GM21360 (cell line): ENCODE data around the gene ESPNL.

ENCODE experiments used
- ATAC-seq: cut with Tn5 transposase; IDR thresholded peaks from one replicate; pipeline ENCODE4 v1.9.1; 2021; ENCODE audit warnings: mild to moderate bottlenecking, moderate library complexity; ENCODE audit not compliant: unreplicated experiment

Gene ESPNL

DNA sequence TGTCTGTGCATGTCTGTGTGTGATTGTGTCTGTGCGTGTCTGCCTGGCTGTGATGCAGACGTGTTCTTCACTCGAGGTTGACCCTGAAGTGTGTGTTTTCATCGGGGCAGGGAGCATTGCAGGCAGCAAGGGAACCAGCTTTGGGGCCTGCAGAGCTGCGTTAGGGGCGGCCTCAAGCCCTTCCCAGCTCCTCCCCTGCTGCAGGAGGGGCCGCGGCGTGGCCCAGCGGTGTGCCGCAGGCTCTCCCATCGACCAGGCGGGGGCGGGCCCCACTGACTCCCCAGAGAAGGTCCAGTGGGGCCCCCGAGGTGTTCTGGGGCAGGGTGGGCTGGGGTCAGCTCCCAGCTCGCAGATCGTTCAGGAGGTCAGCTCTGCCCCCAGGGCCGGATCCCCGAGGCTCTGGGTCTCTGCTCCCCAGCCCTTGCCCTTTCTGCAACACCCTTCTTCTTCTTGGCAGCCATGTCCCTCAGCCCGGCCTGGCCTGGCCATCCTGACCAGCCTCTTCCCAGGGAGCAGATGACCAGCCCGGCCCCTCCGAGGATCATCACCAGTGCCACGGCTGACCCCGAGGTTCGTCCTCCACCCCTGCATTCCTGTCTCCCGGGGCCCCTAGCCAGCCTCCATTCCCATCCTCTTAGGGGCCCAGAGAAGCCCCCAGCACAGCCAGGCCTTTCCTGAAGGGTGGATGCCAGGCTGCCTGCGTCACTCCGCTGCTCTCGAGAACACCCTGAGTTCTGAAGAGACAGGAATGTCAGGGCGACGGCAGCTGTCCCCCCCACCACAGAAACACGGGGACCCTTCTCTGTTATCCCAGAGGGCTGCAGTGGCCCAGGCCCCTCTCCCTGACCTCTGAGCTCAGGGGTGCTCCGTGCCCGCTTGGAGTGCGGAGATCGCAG lies 27.3 kb downstream of the ESPNL start:
- ATAC-seq: no peak

GRCh38 chr2:238128061-238128440 lies 27.9 kb downstream of the ESPNL start:
- ATAC-seq: no peak

DNA sequence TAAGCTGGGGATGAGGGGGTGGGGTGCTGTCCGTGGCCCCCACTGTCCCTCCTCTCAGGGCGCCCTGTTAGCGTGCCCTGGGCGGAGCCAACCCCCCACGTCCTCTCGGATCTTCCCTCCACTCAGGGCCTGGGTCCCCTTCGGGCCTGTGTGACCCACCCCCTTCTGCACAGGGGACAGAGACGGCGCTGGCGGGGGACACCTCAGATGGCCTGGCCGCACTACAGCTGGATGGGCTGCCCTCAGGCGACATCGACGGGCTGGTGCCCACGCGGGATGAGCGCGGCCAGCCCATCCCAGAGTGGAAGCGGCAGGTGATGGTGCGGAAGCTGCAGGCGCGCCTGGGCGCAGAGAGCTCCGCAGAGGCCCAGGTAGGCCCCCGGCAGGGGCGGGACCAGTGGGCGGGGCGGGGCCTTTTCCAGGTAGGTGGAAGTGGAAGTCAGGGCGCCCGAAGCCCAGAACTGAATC lies 28.4 kb downstream of the ESPNL start:
- no peak for ATAC-seq

DNA sequence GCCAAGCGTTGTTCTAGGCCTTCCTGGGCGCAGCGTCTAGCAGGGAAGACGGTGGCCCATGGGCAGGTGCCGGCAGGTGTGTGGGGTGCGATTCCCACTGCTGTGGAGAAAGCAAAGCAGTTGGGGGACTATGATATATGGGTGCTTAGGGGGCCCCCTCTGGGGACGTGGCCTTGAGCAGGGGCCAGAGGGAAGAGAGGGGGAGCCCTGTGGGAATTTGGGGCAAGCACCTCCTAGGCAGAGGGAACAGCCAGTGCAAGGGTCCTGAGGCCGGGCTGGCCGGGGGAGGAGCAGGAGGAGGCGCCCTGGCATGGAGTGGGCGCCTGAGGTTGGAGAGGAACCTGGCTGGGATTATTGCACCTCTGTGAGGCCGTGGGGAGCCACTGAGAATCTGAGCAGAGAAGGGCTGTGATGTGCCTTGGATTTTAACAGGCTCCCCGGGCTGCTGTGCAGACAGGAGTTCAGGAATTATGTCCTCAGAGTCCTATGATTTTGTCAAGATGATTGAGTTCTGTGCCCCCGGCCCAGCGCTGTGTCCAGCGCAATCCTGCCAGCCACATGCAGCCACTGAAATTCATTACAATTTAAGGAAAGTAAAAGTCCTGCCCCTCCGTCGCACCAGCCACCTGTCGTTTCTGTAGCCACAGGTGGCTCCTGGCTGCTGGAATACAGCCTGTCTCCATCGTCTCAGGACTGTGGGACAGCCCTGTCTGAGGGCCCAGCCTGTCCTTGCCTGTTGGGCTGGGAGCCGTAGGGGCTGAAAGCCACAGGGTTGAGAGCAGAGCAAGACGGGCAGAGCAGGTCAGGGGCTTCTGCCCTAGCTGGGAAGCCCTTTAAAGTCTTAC lies 29.2 kb downstream of the ESPNL start:
- ATAC-seq: no peak

DNA sequence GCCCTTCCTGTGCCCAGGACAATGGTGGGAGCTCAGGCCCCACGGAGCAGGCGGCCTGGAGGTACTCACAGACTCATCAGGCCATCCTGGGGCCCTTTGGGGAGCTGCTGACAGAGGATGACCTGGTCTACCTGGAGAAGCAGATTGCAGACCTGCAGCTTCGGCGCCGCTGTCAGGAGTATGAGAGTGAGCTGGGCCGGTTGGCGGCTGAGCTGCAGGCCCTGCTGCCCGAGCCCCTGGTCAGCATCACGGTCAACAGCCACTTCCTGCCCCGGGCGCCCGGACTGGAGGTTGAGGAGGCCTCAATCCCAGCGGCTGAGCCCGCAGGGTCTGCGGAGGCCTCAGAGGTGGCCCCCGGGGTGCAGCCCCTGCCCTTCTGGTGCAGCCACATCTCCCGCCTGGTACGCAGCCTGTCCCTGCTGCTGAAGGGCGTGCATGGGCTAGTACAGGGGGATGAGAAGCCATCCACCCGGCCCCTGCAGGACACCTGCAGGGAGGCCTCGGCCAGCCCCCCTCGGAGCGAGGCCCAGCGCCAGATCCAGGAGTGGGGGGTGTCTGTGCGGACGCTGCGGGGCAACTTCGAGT lies 30.1 kb downstream of the ESPNL start:
- no peak for ATAC-seq

DNA sequence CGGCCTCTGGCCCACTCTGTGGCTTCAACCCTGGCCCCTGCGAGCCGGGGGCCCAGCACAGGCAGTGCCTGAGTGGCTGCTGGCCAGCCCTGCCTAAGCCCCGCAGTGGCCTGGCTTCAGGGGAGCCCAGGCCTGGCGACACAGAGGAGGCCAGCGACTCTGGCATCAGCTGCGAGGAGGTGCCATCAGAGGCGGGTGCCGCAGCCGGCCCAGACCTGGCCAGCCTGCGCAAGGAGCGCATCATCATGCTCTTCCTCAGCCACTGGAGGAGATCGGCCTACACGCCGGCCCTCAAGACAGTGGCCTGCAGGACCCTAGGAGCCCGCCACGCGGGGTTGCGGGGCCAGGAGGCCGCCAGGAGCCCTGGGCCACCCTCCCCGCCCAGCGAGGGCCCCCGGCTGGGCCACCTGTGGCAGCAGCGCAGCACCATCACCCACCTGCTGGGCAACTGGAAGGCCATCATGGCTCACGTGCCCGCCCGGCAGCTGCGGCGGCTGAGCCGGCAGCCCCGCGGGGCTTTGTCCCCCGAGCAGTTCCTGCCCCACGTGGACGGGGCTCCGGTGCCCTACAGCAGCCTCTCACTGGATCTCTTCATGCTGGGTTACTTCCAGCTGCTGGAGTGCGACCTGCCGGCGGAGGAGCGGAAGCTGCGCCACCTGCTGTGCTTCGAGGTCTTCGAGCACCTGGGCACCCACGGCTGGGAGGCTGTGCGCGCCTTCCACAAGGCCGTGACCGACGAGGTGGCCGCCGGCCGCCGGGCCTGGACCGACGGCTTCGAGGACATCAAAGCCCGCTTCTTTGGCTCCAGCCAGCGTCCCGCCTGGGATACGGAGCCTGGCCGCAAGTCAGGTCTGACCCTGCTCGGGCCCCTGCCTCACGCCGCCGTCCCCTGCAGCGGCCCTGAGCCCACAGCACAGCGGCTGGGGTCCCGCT lies 30.8 kb downstream of the ESPNL start:
- no peak for ATAC-seq

DNA sequence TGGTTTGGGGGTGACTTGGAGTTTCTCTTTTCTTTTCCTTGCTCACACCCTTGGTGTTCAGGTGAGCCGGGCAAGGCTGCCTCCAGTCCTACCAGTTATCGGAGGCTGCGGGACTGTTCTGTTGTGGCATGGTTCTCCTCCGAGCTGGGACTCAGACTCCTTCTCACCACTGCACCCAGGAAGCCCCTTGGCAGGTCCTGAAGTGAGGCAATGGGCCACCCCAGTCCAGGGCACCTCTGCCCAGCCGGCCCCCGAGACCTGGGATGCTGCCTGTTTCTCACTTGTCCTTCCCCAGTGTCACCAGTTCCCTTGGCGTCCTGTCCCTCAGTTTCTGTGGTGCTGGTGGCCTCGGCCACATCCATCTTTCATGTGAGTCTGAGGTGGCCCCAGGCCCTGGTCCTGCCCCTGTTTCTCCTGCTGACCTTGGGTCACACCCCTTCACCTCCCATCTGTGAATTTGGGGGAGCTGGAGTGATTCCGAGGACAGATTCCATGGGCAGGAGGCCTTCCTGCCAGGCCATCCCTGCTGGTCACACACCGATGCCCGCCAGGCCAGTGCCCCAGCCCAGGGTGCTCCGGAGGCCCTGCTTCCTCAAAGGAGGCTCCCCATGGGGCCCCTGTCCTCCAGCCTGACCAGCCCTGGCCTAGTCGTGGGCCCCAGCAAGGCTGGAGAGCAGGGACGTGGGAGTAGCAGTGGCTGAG lies 31.8 kb downstream of the ESPNL start:
- ATAC-seq: no peak

DNA sequence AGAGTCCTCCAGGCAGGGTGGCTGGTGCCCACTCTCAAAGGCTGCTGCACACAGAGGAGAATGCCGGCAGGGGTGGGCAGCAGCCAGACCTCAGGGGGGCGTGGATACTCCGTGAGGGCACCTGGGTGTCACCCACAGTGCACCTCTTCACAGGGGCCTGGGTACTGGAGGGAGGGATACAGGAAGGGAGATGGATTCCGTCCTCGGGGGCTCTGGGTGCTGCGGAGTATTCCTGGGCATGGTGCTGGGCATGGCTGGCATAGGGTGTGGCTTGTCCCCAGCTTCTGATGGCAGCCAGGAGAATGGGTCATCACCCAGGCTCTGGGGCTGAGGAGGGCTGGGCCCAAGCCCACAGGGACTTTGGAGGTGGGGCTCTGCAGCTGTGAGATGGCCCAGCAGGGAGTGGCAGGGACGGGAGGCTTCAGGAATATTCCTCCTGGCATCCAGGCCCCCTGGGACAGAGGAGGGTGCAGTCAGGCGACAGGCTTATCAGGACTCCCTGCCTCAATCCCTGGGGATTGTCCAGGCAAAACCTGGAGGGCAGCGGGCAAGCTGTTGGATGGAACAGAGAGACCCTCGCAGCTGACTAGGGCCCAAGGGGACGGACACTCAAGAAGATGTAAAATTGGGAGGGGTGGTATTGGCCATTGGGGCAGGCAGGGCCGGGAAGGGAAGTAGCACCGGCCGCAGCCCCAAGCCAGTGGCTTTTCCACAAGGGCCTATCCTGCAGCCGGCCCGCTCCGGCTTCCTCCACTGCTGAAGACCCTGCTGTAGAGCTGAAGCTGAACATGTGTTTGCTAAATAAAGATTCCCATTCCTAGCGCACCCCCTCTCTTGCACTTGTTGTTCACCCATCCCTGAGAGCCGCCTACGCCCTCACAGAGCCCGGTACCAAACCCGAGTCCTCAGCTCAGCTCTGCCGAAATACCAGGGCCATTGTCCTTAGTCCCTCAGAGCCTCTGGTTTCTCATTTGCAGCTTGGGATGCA lies 32.6 kb downstream of the ESPNL start:
- no peak for ATAC-seq

GRCh38 chr2:238133499-238134392 lies 33.6 kb downstream of the ESPNL start:
- no peak for ATAC-seq

- no peak for ATAC-seq
Measured at GRCh38 chr2:238134393-238134785, 34.2 kb downstream of the ESPNL start.

DNA sequence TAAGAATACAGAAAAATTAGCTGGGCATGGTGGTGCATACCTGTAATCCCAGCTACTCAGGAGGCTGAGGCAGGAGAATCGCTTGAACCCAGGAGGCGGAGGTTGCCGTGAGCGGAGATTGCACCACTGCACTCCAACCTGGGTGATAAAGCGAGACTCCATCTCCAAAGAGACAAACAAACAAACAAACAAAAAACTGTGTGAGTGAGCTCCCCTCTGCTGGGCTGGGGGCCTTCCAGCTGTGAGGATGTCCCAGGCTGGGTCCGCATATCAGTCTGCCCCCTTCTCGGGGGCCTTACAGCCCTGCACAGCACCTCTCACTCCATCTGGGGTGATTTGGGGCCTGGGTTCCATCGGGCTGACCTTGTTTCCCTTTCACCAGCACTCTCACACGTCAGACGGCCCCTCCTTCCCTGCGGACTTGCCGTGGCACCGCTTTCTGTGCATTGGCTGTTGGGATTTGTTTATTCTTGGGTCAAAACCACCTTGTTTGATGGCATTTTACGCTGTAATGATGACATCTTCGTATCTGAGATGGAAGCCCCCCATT lies 35.5 kb downstream of the ESPNL start:
- ATAC-seq: no peak

- ATAC-seq: no peak
Measured at GRCh38 chr2:238136820-238137537, 36.8 kb downstream of the ESPNL start.

- no peak for ATAC-seq
Measured at GRCh38 chr2:238137885-238138284, 37.7 kb downstream of the ESPNL start.

DNA sequence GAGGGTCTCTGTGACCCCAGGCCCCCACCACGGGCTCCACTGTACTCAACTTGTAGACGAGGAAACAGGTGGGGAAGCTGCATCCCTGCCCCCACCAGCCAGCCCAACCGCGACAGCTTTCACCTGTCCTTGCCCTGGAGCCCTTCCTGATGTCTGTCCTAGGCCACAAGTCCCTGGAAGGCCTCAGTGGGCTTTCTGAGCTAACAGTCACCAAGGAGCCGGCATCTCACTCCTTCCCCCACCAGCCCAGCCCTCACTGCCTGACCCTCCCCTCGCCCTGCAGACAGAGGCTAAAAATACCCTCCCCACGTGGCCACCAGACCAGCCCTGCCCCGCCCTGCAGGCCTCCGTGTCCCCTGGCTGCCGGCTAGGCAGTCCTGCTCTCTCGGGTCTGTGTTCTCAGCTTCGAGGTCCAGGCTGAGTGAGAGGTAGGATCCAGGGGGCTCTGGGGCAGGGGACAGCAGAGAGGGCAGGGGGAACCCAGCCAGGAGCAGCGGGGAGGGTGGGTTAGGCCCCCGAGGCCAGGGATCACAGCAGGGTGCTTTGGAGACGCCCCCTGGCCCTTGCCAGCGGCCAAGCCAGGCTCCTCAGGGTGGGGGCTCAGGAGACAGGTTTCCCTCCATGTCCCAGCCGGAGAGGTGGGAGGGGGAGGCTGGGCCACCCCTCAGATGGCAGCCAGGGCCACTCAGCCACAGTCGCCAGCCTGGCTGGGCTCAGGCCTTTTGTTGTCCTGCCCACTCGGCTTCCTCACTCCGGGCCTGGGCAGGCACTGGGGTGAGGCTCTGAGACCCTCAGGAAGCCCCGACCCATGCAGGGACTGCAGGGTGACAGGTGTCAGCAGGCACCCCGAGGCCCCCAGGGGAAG lies 38.4 kb downstream of the ESPNL start, which contains the start of gene KLHL30:
KLHL30 (plus strand) TSS at position 338 of the 865 bp plus-strand sequence. CDS start 2,087 bp downstream, outside the sequence.
- no peak for ATAC-seq

DNA sequence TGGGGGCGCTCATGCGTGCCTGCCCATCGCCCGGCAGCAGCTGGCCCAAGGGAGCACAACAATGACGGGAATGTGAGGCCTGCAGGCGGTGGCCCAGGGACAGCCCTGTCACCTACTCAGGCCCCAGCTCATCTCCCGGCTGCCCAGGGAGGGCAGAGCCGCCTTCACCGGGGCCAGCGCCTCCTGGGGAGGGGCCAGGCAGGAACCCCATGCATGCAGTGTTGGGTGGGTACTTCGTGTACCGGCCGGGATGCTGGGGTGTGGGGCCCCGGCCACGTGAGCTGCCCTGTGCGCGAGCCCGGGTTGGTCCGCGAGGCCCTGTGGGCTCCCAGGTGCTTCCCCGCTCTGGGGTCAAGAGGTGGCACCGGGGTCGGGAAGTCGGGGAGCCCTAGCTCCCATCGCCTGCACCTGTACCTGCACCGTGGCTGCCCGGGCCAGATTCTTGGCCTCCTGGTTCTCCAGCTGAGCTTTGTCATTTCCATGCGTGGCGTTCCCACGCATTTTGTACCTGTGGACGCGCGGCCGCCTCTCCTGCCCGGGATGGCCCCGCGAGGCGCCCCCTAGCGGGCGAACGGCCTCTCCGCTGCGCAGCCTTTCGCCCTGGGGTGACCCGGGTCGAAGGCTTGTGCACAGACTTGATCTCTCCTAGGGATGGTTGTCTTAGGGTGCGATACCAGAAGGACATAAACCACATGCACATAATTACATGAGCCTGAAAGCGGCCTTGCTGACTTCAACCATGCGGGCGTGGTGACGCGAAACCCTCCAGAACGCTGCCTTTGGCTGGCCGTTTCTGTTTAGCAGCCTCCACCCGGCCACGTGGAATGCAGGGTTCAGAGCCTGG lies 39.3 kb downstream of the ESPNL start:
- no peak for ATAC-seq
